Activated CD8-positive, alpha-beta T cell treated with anti-CD3 and anti-CD28 coated beads, Interleukin-2, amount 10 ng/mL, durations not matched to agents 7 days and 5 days (primary cell): Measurements from ENCODE around the gene KLRK1. TPM values are rescaled to one million over a fixed set of nuclear protein-coding genes. Genes with fewer than 3 reads are reported as not detected.
A peak's percentile ranks its signal among the peaks of the same experiment; 100 is the strongest.
"Not testable (repeated sequence)": the region's sequence is repeated elsewhere in the genome, so short reads cannot be mapped to it uniquely, and the experiment has no call there.

Experiments
- ATAC-seq: fragments of 150-1000 bp; cut with Tn5 transposase; one replicate; pipeline ENCODE4 v1.10.0; 2021; ENCODE audit warnings: moderate library complexity
- CTCF ChIA-PET: fragments of 350-600 bp; sonication (Branson Sonifier 250); formaldehyde crosslinking; loops from one replicate; lab custom pipeline; 2021; ENCODE audit warnings: antibody characterized with exemption; lab: Charles Lee
- POLR2A ChIA-PET: fragments of 350-600 bp; sonication (Branson Sonifier 250); formaldehyde crosslinking; loops from one replicate; lab custom pipeline; 2021; ENCODE audit warnings: antibody characterized with exemption; lab: Charles Lee
- DNase-seq: peaks from one replicate; pipeline ENCODE4 v3.0.0-alpha.2; 2020
- H3K27ac Mint-ChIP-seq: one replicate; pipeline ENCODE4 v1.8.0; 2021; ENCODE audit warnings: mild to moderate bottlenecking, mixed read lengths
- H3K27me3 Mint-ChIP-seq: one replicate; pipeline ENCODE4 v1.8.0; 2021; ENCODE audit warnings: low read depth, mixed read lengths
- H3K36me3 Mint-ChIP-seq: one replicate; pipeline ENCODE4 v1.8.0; 2021; ENCODE audit warnings: low read depth, mixed read lengths
- H3K4me1 Mint-ChIP-seq: one replicate; pipeline ENCODE4 v1.8.0; 2021; ENCODE audit warnings: low read depth, mixed read lengths
- H3K4me3 Mint-ChIP-seq: one replicate; pipeline ENCODE4 v1.8.0; 2021; ENCODE audit warnings: mild to moderate bottlenecking, mixed read lengths
- H3K9me3 Mint-ChIP-seq: one replicate; pipeline ENCODE4 v1.8.0; 2022; ENCODE audit warnings: mixed read lengths; ENCODE audit not compliant: insufficient read depth
- total RNA-seq, 2 experiments: library from RNA; stranded (reverse); gene quantifications; one replicate each; pipeline ENCODE4 v1.2.3, GENCODE V29; 2021

KLRK1 gene
- total RNA-seq, 2 experiments from 2014 or later: 117 to 123 TPM

- Mint-ChIP-seq H3K27me3 (no peaks in the 10 kb centered on the region), H3K9me3 (peaks cover 2% of the 10 kb centered on the region), H3K27ac (peak overlapping the region; percentile 59), H3K36me3 (peaks cover 60% of the 10 kb centered on the region), H3K4me1 (peaks cover 34% of the 10 kb centered on the region), H3K4me3 (no peak overlapping the region)
- ChIA-PET CTCF (interaction anchor here (1.0 kb wide), 2 partner anchors 191 to 196 kb away, joined by 3 read pairs; no protein-coding TSS in a partner anchor), POLR2A (interaction anchor here (1.0 to 1.3 kb wide), 2 partner anchors 10 to 137 kb away, joined by 4 to 5 read pairs; no protein-coding TSS in a partner anchor)
- DNase-seq: no peak
- ATAC-seq: no peak
These were observed 26.8 kb downstream of the KLRK1 start for GRCh38 chr12:10362828-10363657.

DNA sequence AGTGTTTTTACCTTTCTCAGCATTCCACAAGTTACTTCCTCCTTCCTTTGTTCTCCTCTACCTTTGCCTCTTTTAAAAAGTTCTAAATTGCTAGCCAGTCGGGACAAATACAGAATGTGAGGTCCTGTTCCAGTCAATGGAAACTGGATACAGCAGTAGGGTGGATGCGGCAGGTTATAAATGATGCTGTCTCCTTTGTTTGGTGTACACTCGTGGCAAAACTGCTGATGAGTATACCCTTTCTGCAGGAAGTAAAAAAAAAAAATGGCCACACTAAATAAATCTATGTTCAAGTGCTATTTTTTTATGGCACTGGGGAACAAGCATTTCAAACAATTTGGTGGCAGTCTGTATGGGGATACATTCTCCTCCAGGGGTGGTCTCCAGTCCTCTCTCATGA is 27.5 kb downstream of the KLRK1 start:
- no peaks in the 10 kb centered on the region for H3K27me3 Mint-ChIP-seq
- peaks cover 60% of the 10 kb centered on the region for H3K36me3 Mint-ChIP-seq
- ATAC-seq: no peak
- peak overlapping the region; percentile 59 for H3K27ac Mint-ChIP-seq
- ChIA-PET POLR2A (no interaction called here), CTCF (no interaction called here)
- peaks cover 40% of the 10 kb centered on the region for H3K4me1 Mint-ChIP-seq
- H3K4me3 Mint-ChIP-seq: no peak overlapping the region
- DNase-seq: no peak
- no peaks in the 10 kb centered on the region for H3K9me3 Mint-ChIP-seq

DNA sequence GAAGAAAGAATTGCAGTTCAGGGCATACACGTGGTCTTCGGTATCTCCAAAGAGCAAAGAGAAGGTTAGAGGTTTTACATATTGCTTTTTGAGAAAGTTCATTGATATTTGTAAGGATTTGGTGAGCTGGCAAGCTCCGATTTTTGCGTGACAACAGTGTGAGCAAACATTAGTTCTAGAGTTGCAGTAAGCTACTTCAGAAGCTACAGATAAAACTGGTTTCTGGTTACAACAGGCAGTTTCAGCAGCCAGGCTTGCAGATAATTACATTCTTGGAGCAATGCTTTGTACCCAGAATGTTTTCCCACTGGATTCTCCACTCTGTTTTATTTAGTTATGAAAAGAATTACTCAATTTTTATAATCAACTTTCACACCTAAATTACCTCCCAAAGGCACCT is 28.2 kb downstream of the KLRK1 start:
- no peak overlapping the region for H3K27ac Mint-ChIP-seq

GRCh38 chr12:10361084-10361483 is 28.8 kb downstream of the KLRK1 start:
- DNase-seq (no peak), ATAC-seq (no peak)
- H3K4me3 Mint-ChIP-seq: no peak overlapping the region
- ChIA-PET CTCF (interaction anchor here (0.7 to 1.3 kb wide), 2 partner anchors 125 to 176 kb away, joined by 3 to 4 read pairs; no protein-coding TSS in a partner anchor), POLR2A (no interaction called here)
- no peaks in the 10 kb centered on the region for H3K27me3 Mint-ChIP-seq
- no peak overlapping the region for H3K27ac Mint-ChIP-seq
- H3K4me1 Mint-ChIP-seq: peaks cover 40% of the 10 kb centered on the region
- H3K36me3 Mint-ChIP-seq: peaks cover 56% of the 10 kb centered on the region
- peaks cover 1% of the 10 kb centered on the region for H3K9me3 Mint-ChIP-seq

More for the DNA sequence above, 28.2 kb downstream of the KLRK1 start:
- DNase-seq: no peak
- Mint-ChIP-seq H3K36me3 (peaks cover 57% of the 10 kb centered on the region), H3K27me3 (no peaks in the 10 kb centered on the region), H3K4me1 (peaks cover 40% of the 10 kb centered on the region), H3K4me3 (no peak overlapping the region), H3K9me3 (no peaks in the 10 kb centered on the region)
- ChIA-PET POLR2A (no interaction called here), CTCF (interaction anchor here (0.7 to 1.3 kb wide), 2 partner anchors 126 to 175 kb away, joined by 3 to 4 read pairs; no protein-coding TSS in a partner anchor)
- ATAC-seq: no peak

DNA sequence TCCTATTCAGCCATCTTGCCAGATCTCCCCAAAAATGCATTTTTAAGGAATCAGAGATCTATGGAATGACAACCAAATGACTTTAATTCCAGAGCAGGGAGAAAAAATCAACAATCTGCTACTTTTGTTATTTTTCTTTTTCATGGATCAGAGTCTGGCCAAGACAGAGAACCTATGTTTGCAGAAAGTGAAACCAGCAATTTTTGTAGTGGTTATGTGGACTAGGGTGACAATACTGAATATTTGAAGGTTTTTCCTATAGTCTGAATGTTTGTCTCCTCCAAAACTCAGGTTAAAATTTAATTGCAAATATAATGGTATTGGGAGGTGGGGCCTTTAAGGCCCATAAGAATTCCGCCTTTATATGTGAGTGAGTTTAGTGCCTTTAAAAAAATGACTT is 30.9 kb downstream of the KLRK1 start:
- ChIA-PET CTCF (no interaction called here), POLR2A (no interaction called here)
- no peaks in the 10 kb centered on the region for H3K27me3 Mint-ChIP-seq
- peaks cover 40% of the 10 kb centered on the region for H3K4me1 Mint-ChIP-seq
- H3K9me3 Mint-ChIP-seq: peaks cover 4% of the 10 kb centered on the region
- peaks cover 61% of the 10 kb centered on the region for H3K36me3 Mint-ChIP-seq
- peak overlapping the region; percentile 71 for H3K27ac Mint-ChIP-seq
- ATAC-seq: peak; percentile 47
- no peak for DNase-seq
- peak overlapping the region; percentile 13 for H3K4me3 Mint-ChIP-seq

DNA sequence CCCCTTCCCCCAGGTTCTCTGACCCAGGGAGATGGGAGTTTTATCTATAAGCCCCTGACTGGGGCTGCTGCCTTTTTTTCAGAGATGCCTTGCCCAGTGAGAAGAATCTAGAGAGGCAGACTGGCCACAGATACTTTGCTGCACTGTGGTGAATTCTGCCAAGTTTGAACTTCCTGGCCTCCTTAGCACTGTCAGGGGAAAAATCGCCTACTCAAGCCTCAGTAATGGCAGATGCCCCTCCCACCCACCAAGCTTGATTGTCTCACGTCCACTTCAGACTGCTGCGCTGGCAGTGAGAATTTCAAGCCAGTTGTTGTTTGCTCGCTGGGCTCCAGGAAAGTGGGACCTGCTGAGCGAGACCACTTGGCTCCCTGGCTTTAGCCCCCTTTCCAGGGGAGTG is 31.7 kb downstream of the KLRK1 start:
- Mint-ChIP-seq H3K27me3 (no peaks in the 10 kb centered on the region), H3K9me3 (peaks cover 5% of the 10 kb centered on the region), H3K4me3 (no peak overlapping the region), H3K27ac (peak overlapping the region; percentile 71), H3K36me3 (peaks cover 64% of the 10 kb centered on the region), H3K4me1 (peaks cover 40% of the 10 kb centered on the region)
- ATAC-seq (no peak), DNase-seq (no peak)
- ChIA-PET POLR2A (no interaction called here), CTCF (interaction anchor here (0.8 kb wide), 1 partner anchor 9 kb away, joined by 3 read pairs; no protein-coding TSS in a partner anchor)

- Mint-ChIP-seq H3K9me3 (peaks cover 32% of the 10 kb centered on the region), H3K27ac (no peak overlapping the region), H3K36me3 (peaks cover 46% of the 10 kb centered on the region), H3K4me1 (peaks cover 20% of the 10 kb centered on the region), H3K4me3 (no peak overlapping the region), H3K27me3 (no peaks in the 10 kb centered on the region)
- ChIA-PET CTCF (no interaction called here), POLR2A (no interaction called here)
- ATAC-seq (no peak), DNase-seq (no peak)
These were observed 35.3 kb downstream of the KLRK1 start for GRCh38 chr12:10354502-10354901.

DNA sequence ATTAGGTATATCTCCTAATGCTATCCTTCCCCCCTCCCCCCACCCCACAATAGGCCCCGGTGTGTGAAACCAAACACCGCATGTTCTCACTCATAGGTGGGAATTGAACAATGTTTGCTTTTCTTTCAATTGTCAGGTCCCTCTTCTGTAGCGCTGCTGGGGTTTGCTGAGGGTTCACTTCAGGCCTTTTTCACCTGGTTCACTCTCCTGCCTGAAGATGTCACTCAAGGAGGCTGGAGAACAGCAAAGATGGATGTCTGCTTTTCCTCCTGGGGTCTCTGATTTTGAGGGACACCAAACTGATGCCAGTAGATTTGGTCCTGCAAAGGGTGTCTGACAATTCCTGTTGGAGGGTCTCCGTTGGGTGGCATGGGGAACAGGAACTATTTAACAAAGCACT is 35.8 kb downstream of the KLRK1 start:
- Mint-ChIP-seq H3K27me3 (no peaks in the 10 kb centered on the region), H3K27ac (no peak overlapping the region), H3K9me3 (peaks cover 32% of the 10 kb centered on the region), H3K4me1 (peaks cover 16% of the 10 kb centered on the region), H3K36me3 (peaks cover 43% of the 10 kb centered on the region), H3K4me3 (no peak overlapping the region)
- ChIA-PET CTCF (no interaction called here), POLR2A (no interaction called here)
- DNase-seq: no peak
- no peak for ATAC-seq

GRCh38 chr12:10351457-10351856 is 38.4 kb downstream of the KLRK1 start:
- H3K9me3 Mint-ChIP-seq: peaks cover 32% of the 10 kb centered on the region
- H3K36me3 Mint-ChIP-seq: peaks cover 27% of the 10 kb centered on the region
- POLR2A ChIA-PET, ATAC-seq, H3K4me3 Mint-ChIP-seq, H3K4me1 Mint-ChIP-seq, H3K27ac Mint-ChIP-seq, H3K27me3 Mint-ChIP-seq, CTCF ChIA-PET, DNase-seq: not testable (repeated sequence)

- CTCF ChIA-PET: no interaction called here
- no peak for ATAC-seq
These were observed 47.8 kb downstream of the KLRK1 start for GRCh38 chr12:10341892-10342509.

DNA sequence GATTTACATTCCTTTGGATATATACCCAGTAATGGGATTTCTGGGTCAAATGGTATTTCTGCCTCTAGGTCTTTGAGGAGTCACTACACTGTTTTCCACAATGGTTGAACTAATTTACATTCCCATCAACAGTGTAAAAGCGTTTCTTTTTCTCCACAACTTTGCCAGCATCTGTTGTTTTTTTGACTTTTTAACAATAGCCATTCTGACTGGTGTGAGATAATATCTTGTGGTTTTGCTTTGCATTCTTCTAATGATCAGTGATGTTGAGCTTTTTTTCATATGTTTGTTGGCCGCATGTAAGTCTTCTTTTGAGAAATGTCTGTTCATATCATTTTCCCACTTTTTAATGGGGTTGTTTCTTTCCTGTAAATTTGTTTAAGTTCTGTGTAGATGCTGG is 48.9 kb downstream of the KLRK1 start:
- Mint-ChIP-seq H3K36me3 (peaks cover 27% of the 10 kb centered on the region), H3K4me1 (peaks cover 24% of the 10 kb centered on the region), H3K9me3 (peaks cover 28% of the 10 kb centered on the region)
- ATAC-seq, CTCF ChIA-PET, DNase-seq, H3K4me3 Mint-ChIP-seq, POLR2A ChIA-PET, H3K27me3 Mint-ChIP-seq, H3K27ac Mint-ChIP-seq: not testable (repeated sequence)

More at GRCh38 chr12:10341892-10342509, 47.8 kb downstream of the KLRK1 start:
- Mint-ChIP-seq H3K4me1 (peaks cover 24% of the 10 kb centered on the region), H3K4me3 (no peak overlapping the region), H3K9me3 (peaks cover 28% of the 10 kb centered on the region), H3K36me3 (peaks cover 27% of the 10 kb centered on the region), H3K27ac (peak overlapping the region; percentile 74), H3K27me3 (no peaks in the 10 kb centered on the region)
- POLR2A ChIA-PET: no interaction called here
- DNase-seq: no peak
